Ovary (tissue), 3 donors: ENCODE results near the gene SDK1.

ENCODE experiments used
- POLR2A ChIP-seq: fragments of 450-650 bp; IDR thresholded peaks from one replicate; pipeline ENCODE4 v1.6.1; 2017; ENCODE audit warnings: antibody characterized with exemption, mild to moderate bottlenecking, moderate library complexity
- TF ChIP-seq, protein P1 (sequence below), 3 donors: fragments of 450-650 bp in 2 of 3; fragments of 200-600 bp in 1 of 3; IDR thresholded peaks; one replicate each; pipeline versions ENCODE4 v1.5.1 to v1.8.0; 2016 to 2022; ENCODE audit warnings: antibody characterized with exemption in 3 of 3, mild to moderate bottlenecking in 1 of 3
- donor health status: DM: no; HTN: no; CAD: no.

- no peak for TF ChIP-seq POLR2A
- TF ChIP-seq, protein P1, sequence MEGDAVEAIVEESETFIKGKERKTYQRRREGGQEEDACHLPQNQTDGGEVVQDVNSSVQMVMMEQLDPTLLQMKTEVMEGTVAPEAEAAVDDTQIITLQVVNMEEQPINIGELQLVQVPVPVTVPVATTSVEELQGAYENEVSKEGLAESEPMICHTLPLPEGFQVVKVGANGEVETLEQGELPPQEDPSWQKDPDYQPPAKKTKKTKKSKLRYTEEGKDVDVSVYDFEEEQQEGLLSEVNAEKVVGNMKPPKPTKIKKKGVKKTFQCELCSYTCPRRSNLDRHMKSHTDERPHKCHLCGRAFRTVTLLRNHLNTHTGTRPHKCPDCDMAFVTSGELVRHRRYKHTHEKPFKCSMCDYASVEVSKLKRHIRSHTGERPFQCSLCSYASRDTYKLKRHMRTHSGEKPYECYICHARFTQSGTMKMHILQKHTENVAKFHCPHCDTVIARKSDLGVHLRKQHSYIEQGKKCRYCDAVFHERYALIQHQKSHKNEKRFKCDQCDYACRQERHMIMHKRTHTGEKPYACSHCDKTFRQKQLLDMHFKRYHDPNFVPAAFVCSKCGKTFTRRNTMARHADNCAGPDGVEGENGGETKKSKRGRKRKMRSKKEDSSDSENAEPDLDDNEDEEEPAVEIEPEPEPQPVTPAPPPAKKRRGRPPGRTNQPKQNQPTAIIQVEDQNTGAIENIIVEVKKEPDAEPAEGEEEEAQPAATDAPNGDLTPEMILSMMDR (IDR thresholded peaks at IDR 0.05), result no peak
These were observed 907.5 kb downstream of the SDK1 start for GRCh38 chr7:4208586-4208985.
